M059J (cell line): ENCODE measurements around the gene PLA2G4B. TPM values are rescaled to one million over a fixed set of nuclear protein-coding genes. Genes with fewer than 3 reads are reported as not detected.

Experiments used
- DNase-seq: peaks from one replicate; pipeline ENCODE4 v3.0.0-alpha.2; 2012; ENCODE audit warnings: low read depth
- total RNA-seq: library from RNA; depleted of rRNA; stranded (reverse); fragments of >200 nt; shearing (Covaris generic); gene quantifications from 2 replicates; pipeline ENCODE4 v1.2.3, GENCODE V29; 2014; rRNA removed

PLA2G4B gene
- 0.84 TPM in 1 of 2 replicates, not detected in the other for total RNA-seq

DNA sequence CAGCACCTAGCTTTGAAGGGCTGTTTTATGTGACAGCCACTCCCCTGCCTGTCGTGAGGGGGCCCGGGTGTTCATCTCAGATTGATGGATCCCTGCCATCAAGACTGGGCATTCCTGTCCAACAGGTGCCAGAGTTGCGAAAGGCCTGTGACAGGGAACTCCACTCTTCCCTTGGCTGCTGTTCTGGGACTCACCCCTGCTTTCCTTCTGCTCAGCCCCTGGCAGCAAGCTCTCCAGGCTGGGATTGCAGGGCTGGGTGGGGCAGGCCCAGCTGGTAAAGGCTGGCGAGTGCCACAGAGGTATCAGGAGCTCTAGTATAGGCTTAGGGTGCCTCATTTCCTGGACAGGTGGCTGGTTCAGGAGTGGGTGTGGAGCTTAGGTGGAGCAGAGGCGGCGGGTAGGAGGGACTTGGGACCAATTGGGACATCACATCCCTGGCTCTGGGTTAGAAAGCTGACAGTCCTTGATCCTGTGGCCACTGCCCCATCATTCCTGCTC lies at the start of gene PLA2G4B:
TSS of gene PLA2G4B (plus strand) at position 448 of the 498 bp plus-strand sequence. CDS start 67 bp downstream, outside the sequence.
- DNase-seq: no peak

DNA sequence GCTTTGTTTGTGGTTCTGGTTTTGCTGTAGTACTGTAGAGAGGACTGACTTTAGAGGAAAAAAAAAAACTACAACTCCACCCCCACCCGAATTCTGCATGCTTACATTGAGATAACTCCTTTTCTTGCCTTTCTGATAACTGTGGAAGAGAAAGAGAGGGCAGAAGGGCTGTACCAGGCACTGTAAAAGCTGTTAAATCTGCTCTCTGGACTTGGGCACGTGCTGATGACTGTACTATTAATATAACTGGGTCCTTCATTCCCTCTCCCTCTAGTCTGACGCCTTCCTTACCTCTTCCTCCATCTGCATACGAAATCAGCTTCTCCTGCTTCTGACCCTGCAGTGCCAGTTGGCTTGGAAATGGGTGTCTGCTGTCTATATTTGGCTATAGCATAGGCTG lies 49.4 kb upstream of the PLA2G4B start:
- no peak for DNase-seq

DNA sequence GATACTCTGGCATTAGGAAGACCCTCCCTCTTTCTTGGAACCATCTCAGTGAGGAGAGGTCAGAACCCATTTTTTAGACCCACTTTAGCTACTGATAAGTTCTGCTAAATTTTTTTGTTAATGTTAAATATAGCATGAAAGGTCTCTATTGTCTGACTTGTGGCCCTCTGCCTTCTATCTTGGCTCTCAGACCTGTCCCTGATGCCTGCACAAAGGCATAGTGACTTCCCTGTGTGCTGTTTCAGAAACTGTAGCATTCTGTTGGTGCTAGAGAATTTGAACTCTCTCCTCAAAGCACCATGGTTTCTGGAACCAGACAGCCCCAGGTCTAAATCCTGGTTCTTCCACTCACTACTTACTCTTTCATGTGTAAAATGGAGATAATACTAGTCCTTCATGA lies 49.0 kb upstream of the PLA2G4B start:
- no peak for DNase-seq

DNA sequence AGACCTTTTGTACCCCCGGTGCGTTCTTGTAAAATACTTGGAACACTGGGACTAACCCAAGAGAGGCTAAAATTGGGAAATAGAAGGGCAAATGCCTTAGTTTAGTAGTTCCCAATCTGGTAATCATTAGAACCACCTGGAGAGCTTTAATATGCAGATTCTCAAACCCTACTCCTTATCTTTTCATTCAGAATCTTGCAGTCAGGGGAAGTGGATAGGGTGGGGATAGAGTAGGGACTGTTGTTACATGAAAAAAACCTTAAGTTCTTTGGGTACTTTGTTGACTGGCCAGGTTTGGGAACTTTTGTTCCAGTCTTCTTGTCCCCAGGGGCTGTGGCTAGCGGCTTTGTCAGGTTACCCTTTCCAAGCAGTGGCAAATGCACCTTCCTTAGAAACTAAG lies 48.5 kb upstream of the PLA2G4B start:
- no peak for DNase-seq

GRCh38 chr15:41790756-41791546 lies 47.7 kb upstream of the PLA2G4B start:
- DNase-seq: peak; percentile 96

DNA sequence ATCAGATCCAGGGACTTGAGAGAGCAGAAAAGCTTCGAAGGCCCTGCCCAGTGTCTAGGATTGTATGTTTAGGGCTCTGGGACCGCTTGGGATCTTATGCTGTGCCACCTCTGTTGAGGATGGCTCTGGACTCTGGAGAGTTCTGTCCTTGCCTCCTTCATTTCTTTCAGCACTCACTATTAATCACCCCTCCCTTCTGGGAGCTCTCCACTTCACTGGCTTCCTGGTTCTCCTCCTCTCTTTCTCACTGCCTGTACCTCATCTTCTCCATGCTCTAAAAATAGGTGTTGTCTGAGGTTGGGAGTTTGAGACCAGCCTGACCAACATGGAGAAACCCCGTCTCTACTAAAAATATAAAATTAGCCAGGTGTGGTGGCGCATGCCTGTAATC lies 47.1 kb upstream of the PLA2G4B start:
- DNase-seq: no peak

DNA sequence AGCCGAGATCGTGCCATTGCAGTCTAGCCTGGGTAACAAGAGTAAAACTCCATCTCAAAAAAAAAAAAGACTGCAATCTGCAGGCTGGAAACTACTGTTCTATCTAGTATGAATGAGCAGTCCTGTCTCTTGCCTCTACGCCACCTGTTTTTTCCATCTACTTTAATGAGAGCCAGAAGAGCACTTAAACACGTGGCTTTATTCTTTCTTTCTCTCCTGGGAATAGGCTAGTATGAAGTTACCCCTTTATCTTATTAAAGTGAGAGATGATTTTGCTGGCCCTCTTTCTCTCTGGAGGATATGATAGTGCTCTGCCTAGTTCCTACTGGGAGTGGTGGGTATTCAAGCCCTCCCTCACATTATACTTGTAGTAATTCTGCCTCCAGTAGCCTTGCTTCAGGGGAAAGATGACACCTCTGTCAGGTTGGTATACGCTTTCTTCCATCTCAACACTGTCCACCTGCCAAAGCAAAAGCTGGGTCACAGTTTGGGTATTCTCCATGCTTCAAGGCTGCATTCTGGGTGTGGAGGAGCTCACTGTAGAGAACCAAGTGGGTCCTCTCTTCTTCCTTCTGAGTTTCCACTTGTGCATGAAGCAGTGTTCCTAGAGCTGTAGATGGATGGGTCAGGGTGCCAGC lies 46.5 kb upstream of the PLA2G4B start:
- no peak for DNase-seq

- peak; percentile 88 for DNase-seq
Measured at GRCh38 chr15:41794081-41794480, 44.6 kb upstream of the PLA2G4B start.

- peak; percentile 56 for DNase-seq
Measured at GRCh38 chr15:41795996-41796856, 42.4 kb upstream of the PLA2G4B start.

DNA sequence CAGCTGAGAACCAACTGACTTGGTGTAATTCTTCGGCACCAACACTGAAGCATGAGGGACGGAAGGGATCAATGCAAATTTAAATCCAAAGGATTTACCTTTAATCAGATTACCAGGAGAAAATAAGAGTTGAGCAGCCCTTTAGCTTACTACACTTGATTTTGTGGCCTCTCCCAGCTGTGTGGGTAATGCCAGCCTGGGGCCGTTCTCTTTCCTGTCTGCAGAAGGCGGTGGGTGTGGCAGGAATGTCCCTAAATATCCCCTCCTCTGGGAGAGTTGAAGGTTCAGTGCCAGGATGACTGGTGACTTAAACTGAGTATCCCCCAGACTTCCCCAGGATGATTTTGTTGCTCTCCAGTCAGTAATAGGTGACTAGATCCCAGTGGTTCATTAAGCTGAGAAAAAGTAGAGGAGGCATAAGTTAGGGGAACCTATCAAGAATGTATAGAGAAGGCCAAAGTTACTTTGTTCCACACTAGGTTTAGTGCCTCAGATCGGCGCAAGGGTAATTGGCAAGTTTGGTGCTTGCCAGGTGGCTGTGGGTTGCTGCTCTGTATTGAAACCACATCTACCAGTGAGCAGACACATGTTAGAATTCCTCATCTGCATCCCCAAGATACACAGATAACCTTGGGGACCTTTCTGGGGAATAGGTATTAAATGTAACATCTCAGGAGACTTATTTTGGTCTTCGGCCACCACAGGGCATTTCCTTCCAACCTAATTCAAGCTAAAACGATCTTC lies 41.3 kb upstream of the PLA2G4B start:
- peak; percentile 40 for DNase-seq

DNA sequence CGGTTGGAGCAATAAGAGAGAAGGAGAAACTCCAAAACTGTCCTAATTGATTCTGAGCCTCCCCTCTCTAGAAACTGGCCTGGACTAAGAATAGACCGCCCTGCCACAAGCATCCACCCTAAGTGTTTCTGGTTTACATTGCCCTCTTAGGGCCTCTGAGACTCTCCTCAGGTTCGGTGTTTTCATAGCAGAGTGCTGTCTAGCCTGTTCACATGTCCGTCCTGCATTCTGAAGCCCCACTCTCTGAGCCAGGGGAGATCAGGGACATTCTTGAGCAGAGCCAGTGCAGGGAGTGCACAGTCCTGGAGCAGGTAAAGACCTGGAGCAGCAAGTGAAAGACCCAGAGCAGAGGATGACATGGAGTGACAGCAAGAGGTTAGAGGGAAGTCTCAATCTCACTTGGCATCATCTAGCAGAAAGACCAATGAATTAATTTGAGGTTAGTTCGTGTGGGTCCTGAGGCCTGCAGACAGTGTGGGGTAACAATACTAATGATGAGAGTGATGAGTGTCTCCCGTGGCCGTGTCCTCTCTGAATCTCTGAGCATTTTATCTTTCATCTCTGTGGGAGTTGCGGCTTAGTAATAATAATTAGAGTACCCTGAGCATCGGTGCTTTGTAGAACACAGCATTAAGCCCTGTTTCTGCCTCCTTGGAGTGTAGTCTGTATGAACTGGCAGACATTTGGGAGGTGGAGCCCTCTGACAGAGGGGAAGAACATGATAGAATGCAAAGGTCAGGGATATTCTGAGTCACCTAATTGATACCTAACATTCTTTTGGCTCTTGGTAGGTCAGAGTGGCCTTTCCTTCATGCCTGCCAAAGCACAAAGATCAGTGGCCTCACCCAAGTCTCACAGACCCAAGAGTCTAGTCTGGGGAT lies 39.8 kb upstream of the PLA2G4B start:
- DNase-seq: peak; percentile 79

GRCh38 chr15:41799488-41799805 lies 39.2 kb upstream of the PLA2G4B start:
- no peak for DNase-seq

DNA sequence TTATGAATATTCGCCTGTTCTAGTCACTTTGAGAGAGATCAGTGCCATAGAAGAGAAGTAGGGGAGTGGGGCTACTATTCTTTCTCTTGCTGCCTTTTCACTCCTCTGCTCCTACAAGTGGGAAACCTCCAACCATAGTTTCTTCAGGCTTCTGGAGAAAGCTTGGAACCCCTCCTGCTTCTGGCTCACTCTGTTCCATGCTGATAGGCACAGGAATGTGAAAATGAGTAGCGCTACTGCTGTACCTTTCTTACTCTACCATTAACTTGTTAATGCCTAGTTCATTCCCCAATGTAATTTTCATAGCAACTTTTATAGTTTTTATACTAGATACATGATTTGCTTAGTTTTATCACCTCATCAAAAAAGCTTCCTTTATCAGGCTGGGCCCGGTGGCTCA lies 37.5 kb upstream of the PLA2G4B start:
- DNase-seq: no peak

DNA sequence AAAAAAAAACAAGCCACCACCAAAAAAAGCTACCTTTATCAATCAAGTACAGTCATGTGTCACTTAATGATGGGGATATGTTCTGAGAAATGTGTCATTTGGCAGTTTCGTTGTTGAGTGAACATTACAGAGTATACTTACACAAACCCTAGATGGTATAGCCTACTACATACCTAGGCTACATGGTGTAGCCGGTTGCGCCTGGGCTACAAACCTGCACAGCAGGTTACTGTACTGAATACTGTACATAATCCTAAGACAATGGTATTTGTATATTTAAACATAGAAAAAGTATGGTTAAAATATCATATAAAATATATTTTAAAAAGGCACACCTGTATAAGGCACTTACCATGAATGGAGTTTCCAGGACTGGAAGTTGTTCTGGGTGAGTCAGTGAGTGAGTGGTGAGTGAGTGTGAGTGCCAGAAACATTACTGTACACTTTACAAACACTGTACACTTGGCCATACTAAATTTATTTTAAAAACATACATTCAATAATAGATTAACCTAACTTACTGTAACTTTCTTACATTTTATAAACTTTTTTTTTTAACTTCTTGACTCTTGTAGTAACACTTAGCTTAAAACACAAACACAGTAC lies 36.7 kb upstream of the PLA2G4B start:
- DNase-seq: peak; percentile 66

- DNase-seq: peak; percentile 78
Measured at GRCh38 chr15:41804361-41804760, 34.3 kb upstream of the PLA2G4B start.

GRCh38 chr15:41804916-41805666 lies 33.6 kb upstream of the PLA2G4B start:
- DNase-seq: peak; percentile 94

DNA sequence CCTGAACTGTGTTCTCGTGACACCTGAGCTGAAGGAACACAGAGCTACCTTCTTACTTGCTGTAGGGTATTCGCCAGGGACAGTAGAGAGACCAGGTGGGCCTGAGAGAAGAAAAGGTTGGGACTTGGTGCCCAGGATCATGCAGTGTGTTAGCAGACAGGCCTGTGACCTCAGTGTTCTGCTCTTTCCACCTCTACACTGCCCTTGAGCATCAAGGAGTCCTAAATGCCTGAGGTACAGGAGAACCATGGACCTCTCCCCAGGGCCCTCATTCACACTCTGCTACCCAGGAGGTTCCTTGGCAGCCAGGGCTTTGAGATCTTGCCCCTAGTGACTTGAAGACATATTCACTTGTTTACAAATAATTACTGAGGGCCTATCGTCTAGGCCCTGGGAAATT lies 32.9 kb upstream of the PLA2G4B start:
- DNase-seq: no peak

- peak; percentile 56 for DNase-seq
Measured at GRCh38 chr15:41806291-41807181, 32.1 kb upstream of the PLA2G4B start.
